WTC11 (cell line): Measurements from ENCODE around the gene TMEM134. TPM values are rescaled to one million over a fixed set of nuclear protein-coding genes. Genes with fewer than 3 reads are reported as not detected.

Experiments used
- ATAC-seq: fragments of 200-7000 bp; cut with Tn5 transposase; 2 replicates; pipeline ENCODE4 v1.10.0; 2021; ENCODE audit warnings: mild to moderate bottlenecking, moderate library complexity
- CTCF ChIA-PET: fragments of 300-600 bp; sonication (Branson Sonifier 250); formaldehyde crosslinking; loops from one replicate; lab custom pipeline; 2021; ENCODE audit warnings: antibody characterized with exemption; lab: Charles Lee
- POLR2A ChIA-PET: fragments of 350-600 bp; sonication (Branson Sonifier 250); formaldehyde crosslinking; loops from one replicate; lab custom pipeline; 2021; ENCODE audit warnings: antibody characterized with exemption; lab: Charles Lee
- DNase-seq: peaks from one replicate; pipeline ENCODE4 v3.0.0; 2021; ENCODE audit warnings: low spot score
- H3K27ac Mint-ChIP-seq: 2 replicates; pipeline ENCODE4 v1.8.0; 2021; ENCODE audit warnings: mixed read lengths
- H3K27me3 Mint-ChIP-seq: 2 replicates; pipeline ENCODE4 v1.8.0; 2021; ENCODE audit warnings: low read depth, mild to moderate bottlenecking, moderate library complexity, mixed read lengths
- H3K36me3 Mint-ChIP-seq: 2 replicates; pipeline ENCODE4 v1.8.0; 2021; ENCODE audit warnings: mixed read lengths
- H3K4me1 Mint-ChIP-seq: 2 replicates; pipeline ENCODE4 v1.8.0; 2022; ENCODE audit warnings: mixed read lengths
- H3K4me3 Mint-ChIP-seq: 2 replicates; pipeline ENCODE4 v1.8.0; 2021; ENCODE audit warnings: mild to moderate bottlenecking, moderate library complexity, mixed read lengths
- H3K9me3 Mint-ChIP-seq: 2 replicates; pipeline ENCODE4 v1.8.0; 2021; ENCODE audit warnings: mixed read lengths
- E2F1 ChIP-seq: sonication (generic); formaldehyde crosslinking; IDR thresholded peaks from 2 replicates; pipeline ENCODE4 v1.8.0; 2022; ENCODE audit warnings: mild to moderate bottlenecking, missing genetic modification reagents
- GABPB1 ChIP-seq: sonication (generic); formaldehyde crosslinking; IDR thresholded peaks from 2 replicates; pipeline ENCODE4 v1.8.1; 2023; ENCODE audit warnings: mild to moderate bottlenecking, missing genetic modification reagents
- GTF2I ChIP-seq: fragments of 250-450 bp; sonication (Bioruptor Pico); conservative IDR thresholded peaks from 2 replicates; pipeline ENCODE4 v1.4.0; 2021; ENCODE audit warnings: mild to moderate bottlenecking
- HMGA2 ChIP-seq: fragments of 250-450 bp; sonication (Bioruptor Pico); IDR thresholded peaks from 2 replicates; pipeline ENCODE4 v1.4.0; 2021; ENCODE audit warnings: mild to moderate bottlenecking, moderate library complexity
- MXD4 ChIP-seq: fragments of 250-450 bp; sonication (Bioruptor Pico); IDR thresholded peaks from 2 replicates; pipeline ENCODE4 v1.8.0; 2021; ENCODE audit warnings: mild to moderate bottlenecking, moderate library complexity, borderline replicate concordance
- NR2C2 ChIP-seq: sonication (generic); formaldehyde crosslinking; IDR thresholded peaks from 2 replicates; pipeline ENCODE4 v1.8.0; 2022; ENCODE audit warnings: mild to moderate bottlenecking, missing genetic modification reagents
- NR3C1 ChIP-seq: sonication (generic); formaldehyde crosslinking; conservative IDR thresholded peaks from 2 replicates; pipeline ENCODE4 v1.8.1; 2023; ENCODE audit warnings: low read depth, mild to moderate bottlenecking, missing genetic modification reagents
- OVOL2 ChIP-seq: fragments of 250-450 bp; sonication (Bioruptor Pico); IDR thresholded peaks from 2 replicates; pipeline ENCODE4 v1.9.0; 2021; ENCODE audit warnings: mild to moderate bottlenecking, borderline replicate concordance
- ZNF232 ChIP-seq: sonication (generic); formaldehyde crosslinking; IDR thresholded peaks from 2 replicates; pipeline ENCODE4 v1.8.0; 2022; ENCODE audit warnings: mild to moderate bottlenecking, missing genetic modification reagents
- total RNA-seq: library from RNA; stranded (reverse); gene quantifications from 3 replicates; pipeline ENCODE4 v1.2.3, GENCODE V29; 2021
- TF ChIP-seq, protein P1 (sequence below): fragments of 250-450 bp; sonication (Bioruptor Pico); conservative IDR thresholded peaks from 2 replicates; pipeline ENCODE4 v1.9.0; 2021; ENCODE audit warnings: mild to moderate bottlenecking
- TF ChIP-seq, protein P2 (sequence below): sonication (generic); formaldehyde crosslinking; IDR thresholded peaks from 2 replicates; pipeline ENCODE4 v1.8.1; 2022; ENCODE audit warnings: low read depth, missing genetic modification reagents, borderline replicate concordance
- TF ChIP-seq, protein P3 (sequence below): fragments of 250-450 bp; sonication (Bioruptor Pico); IDR thresholded peaks from 2 replicates; pipeline ENCODE4 v1.9.0; 2021; ENCODE audit warnings: moderate library complexity, mild to moderate bottlenecking, inconsistent platforms, borderline replicate concordance
- TF ChIP-seq, protein P4 (sequence below): sonication (generic); formaldehyde crosslinking; IDR thresholded peaks from 2 replicates; pipeline ENCODE4 v1.8.0; 2022; ENCODE audit warnings: missing genetic modification reagents

TMEM134 gene
- total RNA-seq, 1 experiment from 2014 or later, result 55.6 TPM

- TF ChIP-seq, protein P1, sequence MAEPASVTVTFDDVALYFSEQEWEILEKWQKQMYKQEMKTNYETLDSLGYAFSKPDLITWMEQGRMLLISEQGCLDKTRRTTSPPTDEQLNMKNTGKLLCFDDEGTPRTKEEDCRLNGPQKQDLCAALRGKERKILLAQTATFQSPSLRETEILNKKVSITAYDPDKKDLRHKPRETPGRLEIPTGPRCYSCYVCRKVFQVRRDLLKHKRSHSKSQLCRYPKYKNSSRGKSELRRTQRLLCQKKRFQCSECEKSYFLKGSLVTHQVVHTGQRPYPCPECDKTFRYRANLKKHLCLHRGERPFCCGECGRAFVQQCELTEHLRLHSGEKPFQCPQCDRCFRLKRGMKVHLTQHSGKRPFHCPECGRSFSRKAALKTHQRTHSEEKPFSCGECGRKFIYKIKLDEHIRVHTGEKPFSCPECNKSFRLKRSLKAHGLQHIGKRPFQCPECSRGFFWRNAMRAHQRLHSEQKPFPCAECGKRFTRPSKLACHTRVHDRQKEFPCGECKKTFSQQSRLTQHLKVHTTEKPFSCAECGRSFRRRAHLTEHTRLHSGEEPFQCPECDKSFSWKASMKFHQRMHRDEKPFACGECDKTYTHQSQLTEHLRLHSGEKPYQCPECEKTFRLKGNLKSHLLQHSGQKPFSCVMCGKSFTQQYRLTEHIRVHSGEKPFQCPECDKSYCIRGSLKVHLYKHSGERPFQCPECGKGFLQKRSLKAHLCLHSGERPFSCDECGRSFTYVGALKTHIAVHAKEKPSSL (CRISPR knock-in tag), result no peak
These were observed 31.3 kb downstream of the TMEM134 start (continued) for GRCh38 chr11:67437809-67438157.

- CTCF ChIA-PET, result interaction anchor here (0.6 to 4.2 kb wide), 6 partner anchors 9 to 48 kb away, joined by 3 to 31 read pairs (median 4); partner anchors contain the start of genes PPP1CA, RAD9A and RPS6KB2
- peak; percentile 11 for ATAC-seq
- TF ChIP-seq E2F1, result no peak
- TF ChIP-seq, protein P2, sequence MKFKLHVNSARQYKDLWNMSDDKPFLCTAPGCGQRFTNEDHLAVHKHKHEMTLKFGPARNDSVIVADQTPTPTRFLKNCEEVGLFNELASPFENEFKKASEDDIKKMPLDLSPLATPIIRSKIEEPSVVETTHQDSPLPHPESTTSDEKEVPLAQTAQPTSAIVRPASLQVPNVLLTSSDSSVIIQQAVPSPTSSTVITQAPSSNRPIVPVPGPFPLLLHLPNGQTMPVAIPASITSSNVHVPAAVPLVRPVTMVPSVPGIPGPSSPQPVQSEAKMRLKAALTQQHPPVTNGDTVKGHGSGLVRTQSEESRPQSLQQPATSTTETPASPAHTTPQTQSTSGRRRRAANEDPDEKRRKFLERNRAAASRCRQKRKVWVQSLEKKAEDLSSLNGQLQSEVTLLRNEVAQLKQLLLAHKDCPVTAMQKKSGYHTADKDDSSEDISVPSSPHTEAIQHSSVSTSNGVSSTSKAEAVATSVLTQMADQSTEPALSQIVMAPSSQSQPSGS (CRISPR knock-in tag), result no peak
- TF ChIP-seq NR2C2, result no peak
- TF ChIP-seq, protein P3, sequence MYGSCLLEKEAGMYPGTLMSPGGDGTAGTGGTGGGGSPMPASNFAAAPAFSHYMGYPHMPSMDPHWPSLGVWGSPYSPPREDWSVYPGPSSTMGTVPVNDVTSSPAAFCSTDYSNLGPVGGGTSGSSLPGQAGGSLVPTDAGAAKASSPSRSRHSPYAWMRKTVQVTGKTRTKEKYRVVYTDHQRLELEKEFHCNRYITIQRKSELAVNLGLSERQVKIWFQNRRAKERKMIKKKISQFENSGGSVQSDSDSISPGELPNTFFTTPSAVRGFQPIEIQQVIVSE, result no peak
- TF ChIP-seq, protein P4, sequence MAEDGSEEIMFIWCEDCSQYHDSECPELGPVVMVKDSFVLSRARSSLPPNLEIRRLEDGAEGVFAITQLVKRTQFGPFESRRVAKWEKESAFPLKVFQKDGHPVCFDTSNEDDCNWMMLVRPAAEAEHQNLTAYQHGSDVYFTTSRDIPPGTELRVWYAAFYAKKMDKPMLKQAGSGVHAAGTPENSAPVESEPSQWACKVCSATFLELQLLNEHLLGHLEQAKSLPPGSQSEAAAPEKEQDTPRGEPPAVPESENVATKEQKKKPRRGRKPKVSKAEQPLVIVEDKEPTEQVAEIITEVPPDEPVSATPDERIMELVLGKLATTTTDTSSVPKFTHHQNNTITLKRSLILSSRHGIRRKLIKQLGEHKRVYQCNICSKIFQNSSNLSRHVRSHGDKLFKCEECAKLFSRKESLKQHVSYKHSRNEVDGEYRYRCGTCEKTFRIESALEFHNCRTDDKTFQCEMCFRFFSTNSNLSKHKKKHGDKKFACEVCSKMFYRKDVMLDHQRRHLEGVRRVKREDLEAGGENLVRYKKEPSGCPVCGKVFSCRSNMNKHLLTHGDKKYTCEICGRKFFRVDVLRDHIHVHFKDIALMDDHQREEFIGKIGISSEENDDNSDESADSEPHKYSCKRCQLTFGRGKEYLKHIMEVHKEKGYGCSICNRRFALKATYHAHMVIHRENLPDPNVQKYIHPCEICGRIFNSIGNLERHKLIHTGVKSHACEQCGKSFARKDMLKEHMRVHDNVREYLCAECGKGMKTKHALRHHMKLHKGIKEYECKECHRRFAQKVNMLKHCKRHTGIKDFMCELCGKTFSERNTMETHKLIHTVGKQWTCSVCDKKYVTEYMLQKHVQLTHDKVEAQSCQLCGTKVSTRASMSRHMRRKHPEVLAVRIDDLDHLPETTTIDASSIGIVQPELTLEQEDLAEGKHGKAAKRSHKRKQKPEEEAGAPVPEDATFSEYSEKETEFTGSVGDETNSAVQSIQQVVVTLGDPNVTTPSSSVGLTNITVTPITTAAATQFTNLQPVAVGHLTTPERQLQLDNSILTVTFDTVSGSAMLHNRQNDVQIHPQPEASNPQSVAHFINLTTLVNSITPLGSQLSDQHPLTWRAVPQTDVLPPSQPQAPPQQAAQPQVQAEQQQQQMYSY (CRISPR knock-in tag), result no peak
- TF ChIP-seq MXD4, result no peak
- TF ChIP-seq ZNF232 (CRISPR knock-in tag), result no peak
- TF ChIP-seq OVOL2, result no peak
- TF ChIP-seq HMGA2 (CRISPR knock-in tag), result no peak
- TF ChIP-seq NR3C1 (CRISPR knock-in tag), result no peak
- no peak for TF ChIP-seq GTF2I
- no peak for TF ChIP-seq GABPB1
These were observed 31.8 kb downstream of the TMEM134 start, which contains the start of gene PTPRCAP for GRCh38 chr11:67437082-67437808. TSS of gene PTPRCAP (minus strand) at chr11:67437682. CDS start at chr11:67437619, 63 bp downstream.

More at GRCh38 chr11:67437082-67437808, 31.8 kb downstream of the TMEM134 start, which contains the start of gene PTPRCAP:
- H3K36me3 Mint-ChIP-seq, result 0 out of 2 replicates have a peak, but pooled peaks cover under 1% of the 10 kb centered on the region
- no peaks in the 10 kb centered on the region for H3K27me3 Mint-ChIP-seq
- peaks cover 16% of the 10 kb centered on the region for H3K4me1 Mint-ChIP-seq
- H3K9me3 Mint-ChIP-seq, result no peaks in the 10 kb centered on the region
- no peak within 1 kb of the TSS for H3K4me3 Mint-ChIP-seq
- peak within 1 kb of the TSS; percentile 90 for H3K27ac Mint-ChIP-seq
- peak; percentile 57 for DNase-seq
- POLR2A ChIA-PET, result interaction anchor here (0.7 to 2.2 kb wide), 6 partner anchors 9 to 47 kb away, joined by 3 to 11 read pairs (median 4); partner anchors contain the start of genes PPP1CA and RPS6KB2
